ENCODE data around the gene CDC42EP2. TPM values are rescaled to one million over a fixed set of nuclear protein-coding genes. Genes with fewer than 3 reads are reported as not detected.
A peak's percentile ranks its signal among the peaks of the same experiment; 100 is the strongest.

Gene CDC42EP2
- total RNA-seq, 5 donors from 2014 or later (not counting 1 experiment from before 2014, with no cell fraction given) = 0.69 to 2.4 (median 0.79) TPM

- 82% methylated on average over 8 of the region's 12 CpGs for WGBS (ENCODE audit: insufficient coverage)
- peaks cover 4 to 6% of the 10 kb centered on the region in 2 donors for H3K27me3 Mint-ChIP-seq
- ATAC-seq (replicated peaks in 1 of 4) = no peak
- no peak overlapping the region for H3K27ac ChIP-seq (ENCODE audit: low read length)
- H3K36me3 ChIP-seq (ENCODE audit: control insufficient read depth in 2 of 2, extremely low read depth in 1 of 2, insufficient read depth in 1 of 2, low read length in 1 of 2) = no peaks in the 10 kb centered on the region
- H3K4me1 ChIP-seq (ENCODE audit: control insufficient read depth in 1 of 2, extremely low read depth in 1 of 2, insufficient read depth in 2 of 2, low read length in 2 of 2) = no peaks in the 10 kb centered on the region
- DNase-seq = no peak
- H3K27ac Mint-ChIP-seq = no peak overlapping the region
- no peak overlapping the region for H3K4me3 Mint-ChIP-seq
- peaks cover 0 to 38% of the 10 kb centered on the region in 2 experiments for H3K27me3 ChIP-seq (replicated peaks in 1 of 2; ENCODE audit: control insufficient read depth in 2 of 2, extremely low read depth in 1 of 2, insufficient read depth in 2 of 2, low read length in 1 of 2)
- no peak overlapping the region for H3K4me3 ChIP-seq (ENCODE audit: control insufficient read depth in 1 of 2, extremely low read depth in 1 of 2, low read length in 1 of 2)
- CTCF ChIA-PET = no interaction called here
- H3K4me1 Mint-ChIP-seq = no peaks in the 10 kb centered on the region
- no peaks in the 10 kb centered on the region for H3K36me3 Mint-ChIP-seq
- H3K9me3 ChIP-seq = no peaks in the 10 kb centered on the region
- no peaks in the 10 kb centered on the region for H3K9me3 Mint-ChIP-seq
- POLR2A ChIA-PET = no interaction called here
These were observed 9.1 kb downstream of the CDC42EP2 start for GRCh38 chr11:65323813-65324212.

DNA sequence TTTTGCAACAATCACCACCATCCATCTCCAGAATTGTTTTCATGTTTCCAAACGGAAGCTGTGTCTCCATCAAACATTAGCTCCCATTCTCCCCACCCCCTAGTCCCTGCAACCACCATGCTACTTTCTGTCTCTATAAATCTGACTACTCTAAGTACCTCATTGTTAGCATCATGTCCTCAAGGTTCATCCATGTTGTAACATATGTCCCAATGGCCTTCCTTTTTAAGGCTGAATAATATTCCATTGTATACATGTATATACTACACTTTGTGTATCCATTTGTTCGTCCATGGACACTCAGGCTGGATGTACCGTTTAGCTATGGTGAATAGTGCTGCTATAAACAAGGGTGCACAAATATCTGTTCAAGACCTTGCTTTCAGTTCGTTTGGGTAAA lies 10.8 kb downstream of the CDC42EP2 start:
- no peaks in the 10 kb centered on the region for H3K9me3 ChIP-seq
- H3K27ac ChIP-seq (ENCODE audit: low read length) = no peak overlapping the region
- Mint-ChIP-seq H3K27me3 (peaks cover 4 to 6% of the 10 kb centered on the region in 2 donors), H3K4me3 (no peak overlapping the region), H3K4me1 (peaks cover 7 to 9% (median 8%) of the 10 kb centered on the region in 3 donors), H3K9me3 (no peaks in the 10 kb centered on the region), H3K36me3 (no peaks in the 10 kb centered on the region), H3K27ac (no peak overlapping the region)
- H3K27me3 ChIP-seq (replicated peaks in 1 of 2; ENCODE audit: control insufficient read depth in 2 of 2, extremely low read depth in 1 of 2, insufficient read depth in 2 of 2, low read length in 1 of 2) = peaks cover 0 to 33% of the 10 kb centered on the region in 2 experiments
- DNase-seq (no peak), ATAC-seq (replicated peaks in 1 of 4) (no peak)
- peaks cover 0 to 3% of the 10 kb centered on the region in 2 experiments for H3K4me1 ChIP-seq (ENCODE audit: control insufficient read depth in 1 of 2, extremely low read depth in 1 of 2, insufficient read depth in 2 of 2, low read length in 2 of 2)
- ChIA-PET POLR2A (interaction anchor here in 1 of 2 donors (0.6 kb wide), 1 partner anchor 357 kb away, joined by 4 read pairs; no protein-coding TSS in a partner anchor), CTCF (interaction anchor here (0.5 to 1.0 kb wide), 3 partner anchors 12 to 46 kb away, joined by 3 read pairs; no protein-coding TSS in a partner anchor)
- WGBS (ENCODE audit: insufficient coverage) = 81% methylated on average over 2 of the region's 4 CpGs
- no peak overlapping the region for H3K4me3 ChIP-seq (ENCODE audit: control insufficient read depth in 1 of 2, extremely low read depth in 1 of 2, low read length in 1 of 2)
- H3K36me3 ChIP-seq (ENCODE audit: control insufficient read depth in 2 of 2, extremely low read depth in 1 of 2, insufficient read depth in 1 of 2, low read length in 1 of 2) = no peaks in the 10 kb centered on the region

- ATAC-seq (replicated peaks in 1 of 4) (no peak), DNase-seq (no peak)
- H3K4me1 Mint-ChIP-seq = peaks cover 7 to 9% (median 8%) of the 10 kb centered on the region in 3 donors
- H3K4me3 ChIP-seq (ENCODE audit: control insufficient read depth in 1 of 2, extremely low read depth in 1 of 2, low read length in 1 of 2) = no peak overlapping the region
- peaks cover 0 to 17% of the 10 kb centered on the region in 2 experiments for H3K27me3 ChIP-seq (replicated peaks in 1 of 2; ENCODE audit: control insufficient read depth in 2 of 2, extremely low read depth in 1 of 2, insufficient read depth in 2 of 2, low read length in 1 of 2)
- no peaks in the 10 kb centered on the region for H3K36me3 Mint-ChIP-seq
- peaks cover 4 to 6% of the 10 kb centered on the region in 2 donors for H3K27me3 Mint-ChIP-seq
- no peaks in the 10 kb centered on the region for H3K9me3 ChIP-seq
- ChIA-PET CTCF (interaction anchor here (0.6 to 1.0 kb wide), 4 partner anchors 8 to 39 kb away, joined by 3 to 6 read pairs (median 4); no protein-coding TSS in a partner anchor), POLR2A (no interaction called here)
- H3K27ac ChIP-seq (ENCODE audit: low read length) = no peak overlapping the region
- H3K9me3 Mint-ChIP-seq = no peaks in the 10 kb centered on the region
- H3K4me1 ChIP-seq (ENCODE audit: control insufficient read depth in 1 of 2, extremely low read depth in 1 of 2, insufficient read depth in 2 of 2, low read length in 2 of 2) = peaks cover 0 to 3% of the 10 kb centered on the region in 2 experiments
- WGBS (ENCODE audit: insufficient coverage) = no CpG with 5 or more reads among the region's 8 CpGs
- H3K36me3 ChIP-seq (ENCODE audit: control insufficient read depth in 2 of 2, extremely low read depth in 1 of 2, insufficient read depth in 1 of 2, low read length in 1 of 2) = no peaks in the 10 kb centered on the region
- H3K27ac Mint-ChIP-seq = no peak overlapping the region
- H3K4me3 Mint-ChIP-seq = no peak overlapping the region
These were observed 12.4 kb downstream of the CDC42EP2 start for GRCh38 chr11:65327021-65327420.

DNA sequence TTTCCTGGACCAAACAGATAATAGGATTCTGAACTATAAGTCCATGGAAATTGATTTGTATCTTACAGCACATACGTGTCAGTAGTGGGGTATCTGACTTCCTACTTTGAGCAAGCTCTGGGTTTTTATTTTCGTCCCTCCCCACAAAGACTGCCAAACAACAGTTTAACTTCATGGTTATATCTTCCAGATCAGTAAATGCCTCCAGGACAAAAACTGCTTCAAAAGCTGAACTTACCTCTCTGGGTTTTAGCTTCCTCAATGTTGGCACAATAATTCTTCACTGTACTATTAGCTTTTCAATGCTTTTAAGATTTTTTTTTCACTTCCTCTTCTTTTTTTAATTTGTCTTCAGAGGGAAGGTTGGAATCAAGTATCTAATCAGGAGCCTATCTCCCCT lies 14.8 kb downstream of the CDC42EP2 start:
- Mint-ChIP-seq H3K27ac (peak overlapping the region; percentile 58 to 64), H3K9me3 (no peaks in the 10 kb centered on the region), H3K4me1 (peaks cover 14 to 16% (median 14%) of the 10 kb centered on the region in 3 donors), H3K36me3 (no peaks in the 10 kb centered on the region), H3K27me3 (peaks cover 0 to 4% of the 10 kb centered on the region in 2 donors), H3K4me3 (peak overlapping the region in 1 of 3 donors; percentile 21)
- no peak for ATAC-seq (replicated peaks in 1 of 4)
- ChIA-PET POLR2A (interaction anchor here (0.7 kb wide), 3 partner anchors 55 to 200 kb away, joined by 3 to 4 read pairs (median 4); no protein-coding TSS in a partner anchor), CTCF (interaction anchor here (0.6 to 6.6 kb wide), 31 partner anchors 9 to 740 kb away, joined by 3 to 64 read pairs (median 4); partner anchors contain the start of genes CDC42EP2 (in 1 of the 2), POLA2 (in 1 of the 2) and SCYL1 (in 1 of the 2))
- peaks cover 0 to 6% of the 10 kb centered on the region in 2 experiments for H3K27me3 ChIP-seq (replicated peaks in 1 of 2; ENCODE audit: control insufficient read depth in 2 of 2, extremely low read depth in 1 of 2, insufficient read depth in 2 of 2, low read length in 1 of 2)
- DNase-seq = peak in 1 of 35 experiments; percentile 17
- H3K27ac ChIP-seq (ENCODE audit: low read length) = no peak overlapping the region
- peaks cover 2 to 10% of the 10 kb centered on the region in 2 experiments for H3K4me1 ChIP-seq (ENCODE audit: control insufficient read depth in 1 of 2, extremely low read depth in 1 of 2, insufficient read depth in 2 of 2, low read length in 2 of 2)
- no peaks in the 10 kb centered on the region for H3K9me3 ChIP-seq
- no peak overlapping the region for H3K4me3 ChIP-seq (ENCODE audit: control insufficient read depth in 1 of 2, extremely low read depth in 1 of 2, low read length in 1 of 2)
- no CpG with 5 or more reads among the region's 2 CpGs for WGBS (ENCODE audit: insufficient coverage)
- no peaks in the 10 kb centered on the region for H3K36me3 ChIP-seq (ENCODE audit: control insufficient read depth in 2 of 2, extremely low read depth in 1 of 2, insufficient read depth in 1 of 2, low read length in 1 of 2)

- H3K36me3 Mint-ChIP-seq = no peaks in the 10 kb centered on the region
- H3K27me3 Mint-ChIP-seq = peaks cover 0 to 4% of the 10 kb centered on the region in 2 donors
- DNase-seq (peak; percentile 42 to 93 (median 76)), ATAC-seq (replicated peaks in 1 of 4) (no peak)
- peak overlapping the region; percentile 58 to 64 for H3K27ac Mint-ChIP-seq
- peak overlapping the region in 1 of 3 donors; percentile 21 for H3K4me3 Mint-ChIP-seq
- Histone ChIP-seq H3K27me3 (replicated peaks in 1 of 2; ENCODE audit: control insufficient read depth in 2 of 2, extremely low read depth in 1 of 2, insufficient read depth in 2 of 2, low read length in 1 of 2) (peaks cover 0 to 6% of the 10 kb centered on the region in 2 experiments), H3K27ac (ENCODE audit: low read length) (no peak overlapping the region), H3K36me3 (ENCODE audit: control insufficient read depth in 2 of 2, extremely low read depth in 1 of 2, insufficient read depth in 1 of 2, low read length in 1 of 2) (no peaks in the 10 kb centered on the region), H3K4me3 (ENCODE audit: control insufficient read depth in 1 of 2, extremely low read depth in 1 of 2, low read length in 1 of 2) (no peak overlapping the region), H3K4me1 (ENCODE audit: control insufficient read depth in 1 of 2, extremely low read depth in 1 of 2, insufficient read depth in 2 of 2, low read length in 2 of 2) (peaks cover 6 to 15% of the 10 kb centered on the region in 2 experiments), H3K9me3 (no peaks in the 10 kb centered on the region)
- CTCF ChIA-PET = interaction anchor here (0.6 to 6.6 kb wide), 27 partner anchors 8 to 740 kb away, joined by 3 to 64 read pairs (median 4); partner anchors contain the start of genes CDC42EP2 (in 1 of the 2) and SCYL1 (in 1 of the 2)
- peaks cover 19 to 21% (median 19%) of the 10 kb centered on the region in 3 donors for H3K4me1 Mint-ChIP-seq
- POLR2A ChIA-PET = interaction anchor here (0.6 to 0.7 kb wide), 4 partner anchors 55 to 201 kb away, joined by 3 to 4 read pairs (median 4); no protein-coding TSS in a partner anchor
- 8% methylated on average over 6 of the region's 13 CpGs for WGBS (ENCODE audit: insufficient coverage)
- no peaks in the 10 kb centered on the region for H3K9me3 Mint-ChIP-seq
These were observed 15.3 kb downstream of the CDC42EP2 start for GRCh38 chr11:65329944-65330403.

GRCh38 chr11:65330544-65330943 lies 15.9 kb downstream of the CDC42EP2 start:
- DNase-seq (no peak), ATAC-seq (replicated peaks in 1 of 4) (no peak)
- Mint-ChIP-seq H3K27me3 (peaks cover 0 to 1% of the 10 kb centered on the region in 2 donors), H3K9me3 (no peaks in the 10 kb centered on the region), H3K27ac (no peak overlapping the region), H3K36me3 (no peaks in the 10 kb centered on the region), H3K4me1 (peaks cover 24 to 27% (median 25%) of the 10 kb centered on the region in 3 donors), H3K4me3 (no peak overlapping the region)
- WGBS (ENCODE audit: insufficient coverage) = 91% methylated on average over 4 of the region's 7 CpGs
- ChIA-PET CTCF (interaction anchor here (0.7 to 6.6 kb wide), 14 partner anchors 8 to 713 kb away, joined by 3 to 64 read pairs (median 4); partner anchors contain the start of gene CDC42EP2 (in 1 of the 2)), POLR2A (no interaction called here)
- H3K4me1 ChIP-seq (ENCODE audit: control insufficient read depth in 1 of 2, extremely low read depth in 1 of 2, insufficient read depth in 2 of 2, low read length in 2 of 2) = peaks cover 8 to 18% of the 10 kb centered on the region in 2 experiments
- no peaks in the 10 kb centered on the region for H3K36me3 ChIP-seq (ENCODE audit: control insufficient read depth in 2 of 2, extremely low read depth in 1 of 2, insufficient read depth in 1 of 2, low read length in 1 of 2)
- no peak overlapping the region for H3K27ac ChIP-seq (ENCODE audit: low read length)
- no peaks in the 10 kb centered on the region for H3K9me3 ChIP-seq
- peaks cover 0 to 6% of the 10 kb centered on the region in 2 experiments for H3K27me3 ChIP-seq (replicated peaks in 1 of 2; ENCODE audit: control insufficient read depth in 2 of 2, extremely low read depth in 1 of 2, insufficient read depth in 2 of 2, low read length in 1 of 2)
- H3K4me3 ChIP-seq (ENCODE audit: control insufficient read depth in 1 of 2, extremely low read depth in 1 of 2, low read length in 1 of 2) = no peak overlapping the region
